Karpas-422 (cell line): ENCODE measurements around the gene JTB. TPM values are rescaled to one million over a fixed set of nuclear protein-coding genes. Genes with fewer than 3 reads are reported as not detected.

Source experiments
- DNase-seq: peaks from one replicate; pipeline ENCODE4 v3.0.0-alpha.2; 2015
- H2AFZ ChIP-seq: fragments of 200-600 bp; sonication (generic); 2 replicates; pipeline ENCODE4 v1.6.1; 2014; ENCODE audit warnings: antibody characterized with exemption, low read length, mixed read lengths
- H3K27ac ChIP-seq: fragments of 200-600 bp; sonication (generic); 2 replicates; pipeline ENCODE4 v1.5.1; 2014; ENCODE audit warnings: mild to moderate bottlenecking, low read length, moderate library complexity
- H3K27me3 ChIP-seq: fragments of 200-600 bp; sonication (generic); 2 replicates; pipeline ENCODE4 v1.6.1; 2014; ENCODE audit warnings: low read length, mixed read lengths
- H3K36me3 ChIP-seq: fragments of 200-600 bp; sonication (generic); 2 replicates; pipeline ENCODE4 v1.6.1; 2014; ENCODE audit warnings: low read length, mixed read lengths; ENCODE audit not compliant: insufficient read depth
- H3K4me1 ChIP-seq: fragments of 200-600 bp; sonication (generic); 2 replicates; pipeline ENCODE4 v1.6.1; 2014; ENCODE audit warnings: mild to moderate bottlenecking, low read length, mixed read lengths
- H3K4me2 ChIP-seq: fragments of 200-600 bp; sonication (generic); 2 replicates; pipeline ENCODE4 v1.6.1; 2014; ENCODE audit warnings: low read length, low read depth, mild to moderate bottlenecking; ENCODE audit not compliant: poor library complexity, severe bottlenecking
- H3K4me3 ChIP-seq: fragments of 200-600 bp; sonication (generic); 2 replicates; pipeline ENCODE4 v1.5.1; 2014; ENCODE audit warnings: mild to moderate bottlenecking, antibody characterized with exemption, low read length, mixed read lengths
- H3K79me2 ChIP-seq: fragments of 200-600 bp; sonication (generic); 2 replicates; pipeline ENCODE4 v1.6.1; 2014; ENCODE audit warnings: mild to moderate bottlenecking, low read length, mixed read lengths
- H3K9ac ChIP-seq: fragments of 200-600 bp; sonication (generic); 2 replicates; pipeline ENCODE4 v1.6.0; 2014; ENCODE audit warnings: low read length
- H3K9me2 ChIP-seq: fragments of 200-600 bp; sonication (generic), shearing (Covaris generic); replicated peaks from 2 replicates; pipeline ENCODE4 v1.6.0; 2014; ENCODE audit warnings: mild to moderate bottlenecking, low read length, moderate library complexity; ENCODE audit not compliant: insufficient read depth
- H3K9me3 ChIP-seq: fragments of 300-700, 200-600 bp; sonication (generic); 2 replicates; pipeline ENCODE4 v1.6.1; 2014; ENCODE audit warnings: low read length, mixed read lengths
- H4K20me1 ChIP-seq: fragments of 200-600 bp; sonication (generic); 2 replicates; pipeline ENCODE4 v1.6.1; 2014; ENCODE audit warnings: mild to moderate bottlenecking, antibody characterized with exemption, low read length, low read depth; ENCODE audit not compliant: insufficient read depth
- total RNA-seq: library from RNA; depleted of rRNA; stranded (reverse); fragments of >200 nt; shearing (Covaris generic); gene quantifications from 2 replicates; pipeline ENCODE4 v1.2.3, GENCODE V29; 2014; ENCODE audit warnings: low replicate concordance

Gene JTB
- total RNA-seq, 1 experiment from 2014 or later, result 314 TPM

DNA sequence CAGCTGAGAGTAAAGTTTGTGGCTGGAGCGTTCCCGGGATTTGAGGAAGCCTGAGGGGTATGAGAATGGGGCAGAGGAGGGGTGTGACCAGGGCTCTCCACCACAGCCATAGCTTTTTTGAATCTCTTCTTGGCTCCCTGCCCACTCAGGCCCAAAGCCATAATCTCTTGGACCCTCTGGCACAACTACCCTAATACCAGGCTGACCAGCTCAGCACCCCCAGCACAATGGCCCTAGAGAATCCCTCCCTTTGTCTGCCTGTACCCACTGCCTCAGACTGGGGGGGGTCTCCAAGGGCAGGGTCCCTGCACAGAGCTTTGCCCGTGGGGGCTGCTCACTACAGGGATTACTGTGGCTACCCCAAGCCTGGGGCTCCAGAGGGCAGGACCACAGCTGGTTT is 38.5 kb downstream of the JTB start:
- no peaks in the 10 kb centered on the region for H3K27me3 ChIP-seq
- peaks cover 4% of the 10 kb centered on the region for H3K4me1 ChIP-seq

DNA sequence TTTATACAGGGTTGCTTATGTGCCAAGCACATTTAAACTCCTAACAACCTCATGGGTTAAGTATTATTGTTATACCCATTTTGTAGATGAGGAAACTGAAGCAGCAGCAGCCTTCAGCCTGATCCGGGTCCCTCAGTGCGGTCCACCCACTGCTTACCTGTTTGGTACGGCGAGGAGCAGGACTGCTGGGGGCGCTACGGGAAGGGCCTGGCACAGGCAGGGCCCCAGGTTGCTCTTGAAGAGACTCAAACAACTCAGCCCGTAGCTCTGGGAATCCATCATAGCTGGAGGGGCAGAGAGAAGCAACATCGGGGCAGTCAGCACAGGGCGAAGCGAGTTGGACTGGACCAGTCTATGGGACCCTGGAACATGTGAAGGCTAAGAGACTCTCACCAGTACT is 40.1 kb downstream of the JTB start:
- no peak overlapping the region for H3K4me3 ChIP-seq
- H3K27me3 ChIP-seq, result no peaks in the 10 kb centered on the region
- no peak overlapping the region for H3K9ac ChIP-seq
- H4K20me1 ChIP-seq, result no peaks in the 10 kb centered on the region
- no peaks in the 10 kb centered on the region for H3K9me3 ChIP-seq
- H2AFZ ChIP-seq, result no peak overlapping the region
- no peak overlapping the region for H3K27ac ChIP-seq
- no peak overlapping the region for H3K4me2 ChIP-seq
- H3K36me3 ChIP-seq, result peaks cover 26% of the 10 kb centered on the region
- H3K4me1 ChIP-seq, result no peaks in the 10 kb centered on the region
- H3K9me2 ChIP-seq, result no peaks in the 10 kb centered on the region
- no peak for DNase-seq
- H3K79me2 ChIP-seq, result peaks cover under 1% of the 10 kb centered on the region; the same call in 1 of the 2 replicates

More for the DNA sequence above, 38.5 kb downstream of the JTB start:
- Histone ChIP-seq H3K4me2 (no peak overlapping the region), H3K27ac (no peak overlapping the region), H3K79me2 (peaks cover 15% of the 10 kb centered on the region), H4K20me1 (no peaks in the 10 kb centered on the region), H3K9ac (no peak overlapping the region), H3K4me3 (no peak overlapping the region), H3K9me2 (no peaks in the 10 kb centered on the region), H3K9me3 (no peaks in the 10 kb centered on the region), H3K36me3 (peaks cover 38% of the 10 kb centered on the region), H2AFZ (no peak overlapping the region)
- no peak for DNase-seq

DNA sequence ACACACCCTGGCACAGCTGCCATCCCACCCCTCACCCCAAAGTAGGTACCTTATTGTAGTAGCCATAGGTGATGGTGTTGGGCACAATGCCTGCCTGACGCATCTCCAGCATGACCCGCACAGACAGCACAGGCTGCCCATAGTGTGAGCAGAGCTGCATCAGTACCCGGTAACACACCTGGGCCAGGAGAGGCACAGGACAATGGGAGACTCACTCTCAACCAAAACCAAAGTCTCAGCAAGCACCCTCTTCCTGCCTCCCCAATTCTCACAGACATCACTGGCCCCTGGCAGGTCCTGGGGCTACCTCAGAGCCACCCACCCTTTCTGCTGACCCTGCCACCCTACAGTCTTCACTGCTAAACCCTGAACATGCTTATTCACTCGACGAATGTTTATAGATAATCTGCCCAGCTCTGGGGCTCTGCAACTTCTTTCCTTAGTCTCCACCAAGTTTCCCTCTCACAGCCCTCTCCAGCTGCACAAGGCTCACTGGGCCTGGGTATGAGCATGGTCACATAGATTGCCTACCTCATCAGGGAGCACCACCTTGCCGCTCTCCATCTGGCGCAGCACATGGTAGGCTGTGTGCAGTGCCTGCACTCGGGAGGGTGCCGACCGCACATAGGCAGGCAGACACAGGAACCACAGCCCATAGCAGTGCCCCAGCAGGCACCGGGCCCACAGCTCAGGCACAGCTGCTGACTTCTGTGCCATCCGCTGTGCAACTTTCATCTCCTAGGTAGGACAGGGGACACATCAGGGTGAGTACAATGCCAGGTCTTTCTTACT is 41.3 kb downstream of the JTB start:
- no peaks in the 10 kb centered on the region for H3K4me1 ChIP-seq
- H3K9me3 ChIP-seq, result no peaks in the 10 kb centered on the region
- no peak overlapping the region for H3K4me3 ChIP-seq
- H3K79me2 ChIP-seq, result no peaks in the 10 kb centered on the region
- H3K36me3 ChIP-seq, result peaks cover 26% of the 10 kb centered on the region
- no peak overlapping the region for H3K4me2 ChIP-seq
- H4K20me1 ChIP-seq, result no peaks in the 10 kb centered on the region
- no peak overlapping the region for H3K9ac ChIP-seq
- no peak overlapping the region for H2AFZ ChIP-seq
- H3K27ac ChIP-seq, result no peak overlapping the region
- no peaks in the 10 kb centered on the region for H3K9me2 ChIP-seq
- no peak for DNase-seq
- no peaks in the 10 kb centered on the region for H3K27me3 ChIP-seq

DNA sequence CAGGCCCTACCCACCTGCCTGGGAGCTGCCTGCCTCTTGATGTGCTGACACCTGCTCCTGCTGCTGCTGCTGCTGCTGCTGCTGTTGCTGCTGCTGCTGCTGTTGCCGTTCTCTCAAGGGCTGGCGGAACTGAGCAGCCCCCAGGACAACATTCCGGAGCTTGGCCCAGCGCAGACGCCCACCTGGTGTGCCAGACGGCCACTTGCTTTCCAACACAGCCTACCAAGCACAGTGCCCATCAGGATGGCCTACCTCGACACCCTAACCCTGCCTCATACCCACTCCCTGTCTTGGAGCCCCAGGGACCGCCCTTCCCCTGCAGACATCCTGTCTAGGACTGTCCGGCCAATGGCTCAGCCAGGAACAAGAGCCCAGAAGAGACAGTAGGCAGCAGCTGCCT is 42.7 kb downstream of the JTB start:
- no peak overlapping the region for H3K27ac ChIP-seq
- peaks cover 26% of the 10 kb centered on the region for H3K36me3 ChIP-seq
- H3K79me2 ChIP-seq, result no peaks in the 10 kb centered on the region
- no peak overlapping the region for H3K4me3 ChIP-seq
- H2AFZ ChIP-seq, result no peak overlapping the region
- H3K9ac ChIP-seq, result no peak overlapping the region
- H4K20me1 ChIP-seq, result no peaks in the 10 kb centered on the region
- no peaks in the 10 kb centered on the region for H3K9me3 ChIP-seq
- H3K4me1 ChIP-seq, result peaks cover 2% of the 10 kb centered on the region; the same call in 1 of the 2 replicates
- DNase-seq, result no peak
- no peaks in the 10 kb centered on the region for H3K9me2 ChIP-seq
- no peaks in the 10 kb centered on the region for H3K27me3 ChIP-seq
- H3K4me2 ChIP-seq, result no peak overlapping the region

DNA sequence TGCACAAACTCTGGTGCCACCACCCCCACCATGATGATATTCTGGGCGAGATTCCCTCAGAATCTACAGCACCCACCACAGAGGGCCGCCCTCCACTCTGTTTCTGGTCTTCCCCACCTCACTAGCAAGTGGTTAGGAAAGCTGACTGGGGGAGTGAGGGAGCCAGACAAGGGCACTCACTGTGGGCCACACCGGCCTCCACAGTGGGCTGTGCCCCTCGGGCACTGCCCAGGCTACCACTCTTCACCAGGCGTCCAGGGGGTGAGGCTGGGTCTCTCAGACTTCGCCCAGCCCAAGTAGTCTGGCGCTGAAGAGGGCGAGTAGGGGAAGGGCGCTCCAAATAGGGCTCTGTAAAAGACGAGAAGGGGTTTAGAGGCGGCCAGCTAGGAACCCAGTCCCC is 43.5 kb downstream of the JTB start:
- Histone ChIP-seq H3K4me1 (peaks cover 10% of the 10 kb centered on the region), H3K9ac (no peak overlapping the region), H3K79me2 (no peaks in the 10 kb centered on the region), H2AFZ (no peak overlapping the region), H3K36me3 (peaks cover 24% of the 10 kb centered on the region), H3K9me3 (no peaks in the 10 kb centered on the region), H3K4me3 (no peak overlapping the region), H3K4me2 (no peak overlapping the region), H4K20me1 (no peaks in the 10 kb centered on the region), H3K9me2 (no peaks in the 10 kb centered on the region), H3K27ac (no peak overlapping the region), H3K27me3 (no peaks in the 10 kb centered on the region)
- no peak for DNase-seq

DNA sequence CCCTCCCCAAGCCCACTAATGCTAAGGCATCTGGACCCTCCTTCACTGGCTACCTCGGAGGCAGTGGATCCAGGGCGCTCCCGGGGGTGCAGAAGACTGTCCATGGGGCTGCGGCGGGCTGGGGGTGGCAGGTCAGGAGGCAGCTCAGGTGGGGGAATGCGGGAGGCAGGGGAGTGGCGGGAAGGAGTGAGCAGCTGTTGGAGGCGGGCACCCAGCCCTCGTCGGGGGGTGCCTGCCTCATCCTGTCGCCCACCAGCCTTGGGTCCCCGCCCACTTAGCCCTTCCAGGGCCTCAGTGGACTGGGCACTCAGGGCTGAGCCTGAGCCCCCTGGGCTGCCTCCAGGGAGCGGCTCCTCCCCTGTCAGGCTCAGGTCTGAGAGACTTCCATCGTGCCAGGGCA is 44.0 kb downstream of the JTB start:
- peaks cover 21% of the 10 kb centered on the region for H3K36me3 ChIP-seq
- H3K79me2 ChIP-seq, result no peaks in the 10 kb centered on the region
- no peak for DNase-seq
- no peak overlapping the region for H3K4me3 ChIP-seq
- peaks cover 15% of the 10 kb centered on the region for H3K4me1 ChIP-seq
- no peak overlapping the region for H3K9ac ChIP-seq
- H3K27me3 ChIP-seq, result no peaks in the 10 kb centered on the region
- no peak overlapping the region for H3K27ac ChIP-seq
- H3K4me2 ChIP-seq, result no peak overlapping the region
- H3K9me3 ChIP-seq, result no peaks in the 10 kb centered on the region
- H2AFZ ChIP-seq, result no peak overlapping the region
- no peaks in the 10 kb centered on the region for H4K20me1 ChIP-seq
- no peaks in the 10 kb centered on the region for H3K9me2 ChIP-seq

DNA sequence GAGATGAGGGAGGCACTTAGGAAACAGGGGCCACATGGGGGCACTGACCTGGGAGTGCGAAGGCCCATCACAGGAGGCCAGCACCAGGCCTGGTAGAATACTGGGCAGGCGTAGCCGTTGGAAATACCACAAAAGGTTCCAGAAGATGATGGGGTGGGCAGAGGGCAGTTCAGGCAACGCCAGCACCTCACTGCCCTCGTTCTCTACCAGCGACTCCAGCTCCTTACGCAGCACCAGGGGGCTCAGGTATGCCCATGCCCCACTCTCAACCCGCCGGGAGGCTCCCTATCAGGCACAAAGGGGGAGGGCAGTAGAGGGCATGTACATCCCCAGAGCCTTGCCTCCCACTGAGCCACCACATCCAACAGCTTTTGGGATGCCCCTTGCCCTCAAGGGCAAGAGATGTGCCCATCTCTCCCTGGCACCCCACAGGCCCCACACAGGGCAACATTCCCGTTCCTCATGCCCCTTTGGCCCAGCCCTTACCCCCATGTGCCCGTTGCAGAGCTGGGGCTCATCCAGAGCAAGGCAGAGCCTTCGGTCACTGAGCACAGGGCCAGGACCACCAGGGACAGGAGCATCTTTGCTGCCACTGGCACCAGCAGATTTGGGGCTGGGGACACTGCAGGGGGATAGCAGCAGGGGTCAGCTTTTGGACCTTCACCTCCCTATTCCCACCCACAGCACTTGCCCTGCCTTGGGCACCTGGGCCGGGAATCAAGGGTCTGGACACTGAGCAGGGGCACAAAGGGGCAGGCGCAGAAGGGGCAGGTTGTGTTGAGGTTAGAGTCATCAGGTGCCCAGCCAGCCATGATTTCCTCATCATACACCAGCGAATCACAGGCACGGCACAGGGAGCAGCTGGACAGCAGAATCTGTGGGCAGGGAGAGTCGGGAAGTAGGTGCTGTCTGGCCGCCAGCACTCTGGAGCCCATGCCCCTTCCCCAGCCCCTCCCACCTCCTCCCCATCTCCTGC is 45.0 kb downstream of the JTB start:
- Histone ChIP-seq H4K20me1 (no peaks in the 10 kb centered on the region), H3K4me2 (no peak overlapping the region), H3K27me3 (no peaks in the 10 kb centered on the region), H2AFZ (no peak overlapping the region), H3K27ac (no peak overlapping the region), H3K4me3 (no peak overlapping the region), H3K9me3 (no peaks in the 10 kb centered on the region), H3K9me2 (no peaks in the 10 kb centered on the region), H3K9ac (no peak overlapping the region), H3K79me2 (no peaks in the 10 kb centered on the region), H3K36me3 (peaks cover 17% of the 10 kb centered on the region), H3K4me1 (peaks cover 18% of the 10 kb centered on the region)
- DNase-seq, result no peak
